ENCODE measurements around the gene LBP. TPM values are rescaled to one million over a fixed set of nuclear protein-coding genes. Genes with fewer than 3 reads are reported as not detected.

Gene LBP
- total RNA-seq, 1 experiment from 2014 or later = 0.15 TPM

- Histone ChIP-seq H3K4me3 (replicated peaks in 1 of 2; ENCODE audit: low read depth in 1 of 2, low read length in 2 of 2) (no peak overlapping the region), H3K4me1 (ENCODE audit: control insufficient read depth in 1 of 2, insufficient read depth in 2 of 2, low read length in 2 of 2) (no peaks in the 10 kb centered on the region), H3K36me3 (ENCODE audit: control insufficient read depth in 1 of 2, insufficient read depth in 2 of 2, low read length in 2 of 2) (no peaks in the 10 kb centered on the region), H3K9ac (ENCODE audit: low read length) (no peak overlapping the region), H2AFZ (ENCODE audit: low read depth, low read length, poor library complexity, severe bottlenecking) (no peak overlapping the region), H4K20me1 (ENCODE audit: insufficient read depth) (no peaks in the 10 kb centered on the region), H3K4me2 (ENCODE audit: low read length) (no peak overlapping the region), H3K27ac (ENCODE audit: low read depth, low read length) (no peak overlapping the region), H3K9me3 (ENCODE audit: control insufficient read depth in 1 of 2, insufficient read depth in 1 of 2, low read depth in 1 of 2, low read length in 2 of 2) (no peaks in the 10 kb centered on the region; a peak in 1 of 4 replicates), H3K79me2 (ENCODE audit: insufficient read depth, low read length) (no peaks in the 10 kb centered on the region), H3K27me3 (ENCODE audit: insufficient read depth, low read length) (no peaks in the 10 kb centered on the region), H3K9me2 (ENCODE audit: insufficient read depth) (no peaks in the 10 kb centered on the region)
- no peak for DNase-seq (ENCODE audit: low read depth, low spot score)
- intact Hi-C loops (cut with micrococcal nuclease) = no loop called here
- TF ChIP-seq EGR1 (IDR thresholded peaks at IDR 0.05; ENCODE audit: low read depth) = no peak
- TF ChIP-seq RAD21 (IDR thresholded peaks at IDR 0.05; ENCODE audit: low read depth) = no peak
- TF ChIP-seq POLR2A (IDR thresholded peaks at IDR 0.05; ENCODE audit: borderline replicate concordance, extremely low read depth, insufficient read depth, insufficient read length) = no peak
- no peak for TF ChIP-seq CBX3 (IDR thresholded peaks at IDR 0.05; ENCODE audit: low read depth)
- no peak for TF ChIP-seq JUND (IDR thresholded peaks at IDR 0.05)
- no peak for TF ChIP-seq ZNF274 (IDR thresholded peaks at IDR 0.05; ENCODE audit: low read depth, low read length)
- TF ChIP-seq EZH2 (IDR thresholded peaks at IDR 0.05) = no peak
- CTCF ChIA-PET = no interaction called here
- no TSS peak for BruUV-seq (replicated peaks)
- no peak for ATAC-seq
- RAD21 ChIA-PET (ENCODE audit: low non-redundant PET in 1 of 2, low total read pairs in 2 of 2, uncharacterized antibody in 2 of 2, unreplicated experiment in 2 of 2) = no interaction called here
- POLR2A ChIA-PET = no interaction called here
These were observed 55.8 kb downstream of the LBP start for GRCh38 chr20:38402089-38402488.

- Histone ChIP-seq H3K4me1 (ENCODE audit: control insufficient read depth in 1 of 2, insufficient read depth in 2 of 2, low read length in 2 of 2) (no peaks in the 10 kb centered on the region), H3K4me2 (ENCODE audit: low read length) (no peak overlapping the region), H3K4me3 (replicated peaks in 1 of 2; ENCODE audit: low read depth in 1 of 2, low read length in 2 of 2) (no peak overlapping the region), H3K27ac (ENCODE audit: low read depth, low read length) (no peak overlapping the region), H3K79me2 (ENCODE audit: insufficient read depth, low read length) (no peaks in the 10 kb centered on the region), H3K27me3 (ENCODE audit: insufficient read depth, low read length) (no peaks in the 10 kb centered on the region), H4K20me1 (ENCODE audit: insufficient read depth) (no peaks in the 10 kb centered on the region), H3K9ac (ENCODE audit: low read length) (no peak overlapping the region), H3K9me3 (ENCODE audit: control insufficient read depth in 1 of 2, insufficient read depth in 1 of 2, low read depth in 1 of 2, low read length in 2 of 2) (no peaks in the 10 kb centered on the region; a peak in 1 of 4 replicates), H3K36me3 (ENCODE audit: control insufficient read depth in 1 of 2, insufficient read depth in 2 of 2, low read length in 2 of 2) (no peaks in the 10 kb centered on the region), H3K9me2 (ENCODE audit: insufficient read depth) (no peaks in the 10 kb centered on the region), H2AFZ (ENCODE audit: low read depth, low read length, poor library complexity, severe bottlenecking) (no peak overlapping the region)
- ChIA-PET CTCF (no interaction called here), POLR2A (no interaction called here), RAD21 (ENCODE audit: low non-redundant PET in 1 of 2, low total read pairs in 2 of 2, uncharacterized antibody in 2 of 2, unreplicated experiment in 2 of 2) (no interaction called here)
- ATAC-seq (no peak), DNase-seq (ENCODE audit: low read depth, low spot score) (no peak)
- BruUV-seq (replicated peaks) = no TSS peak
- intact Hi-C loops (cut with micrococcal nuclease) = no loop called here
- TF ChIP-seq SP1 (IDR thresholded peaks at IDR 0.05; ENCODE audit: low read depth) (no peak), YY1 (IDR thresholded peaks at IDR 0.05; ENCODE audit: extremely low read depth, insufficient replicate concordance, low read depth, low read length) (no peak), CEBPB (IDR thresholded peaks at IDR 0.05; ENCODE audit: low read depth) (no peak), RAD21 (IDR thresholded peaks at IDR 0.05; ENCODE audit: low read depth) (no peak), EGR1 (IDR thresholded peaks at IDR 0.05; ENCODE audit: low read depth) (no peak), MAX (IDR thresholded peaks at IDR 0.05) (no peak), JUND (IDR thresholded peaks at IDR 0.05) (no peak), POLR2AphosphoS5 (IDR thresholded peaks at IDR 0.05; ENCODE audit: low read depth, low read length) (no peak), TCF7L2 (IDR thresholded peaks at IDR 0.05; ENCODE audit: borderline replicate concordance, extremely low read depth, insufficient read depth, insufficient read length) (no peak), EZH2 (IDR thresholded peaks at IDR 0.05) (no peak), ZBTB33 (IDR thresholded peaks at IDR 0.05; ENCODE audit: extremely low read depth, insufficient replicate concordance, low read length) (no peak), ATF3 (IDR thresholded peaks at IDR 0.05) (no peak), REST (IDR thresholded peaks at IDR 0.05; ENCODE audit: low read depth) (no peak), FOSL1 (IDR thresholded peaks at IDR 0.05; ENCODE audit: low read depth) (no peak)
These were observed 56.5 kb downstream of the LBP start for GRCh38 chr20:38402816-38403215.

Measured in HCT116 (cell line).